NB4 (cell line): ENCODE measurements around the gene SPATA45.

Source experiments
- CTCF ChIP-seq: IDR thresholded peaks from one replicate; pipeline ENCODE4 v1.5.1; 2012; ENCODE audit warnings: low read depth, low read length
- POLR2A ChIP-seq: IDR thresholded peaks from 2 replicates; pipeline ENCODE4 v1.6.1; 2011; ENCODE audit warnings: mild to moderate bottlenecking; ENCODE audit not compliant: insufficient read length; ENCODE audit errors: extremely low read depth

- TF ChIP-seq POLR2A (no peak), CTCF (no peak)
Measured at GRCh38 chr1:212780759-212781158, 66.7 kb downstream of the SPATA45 start.
